Esophagus muscularis mucosa (tissue), 3 donors: ENCODE results near the gene GNLY.

Source experiments
- CTCF ChIP-seq, 3 experiments: fragments of 200-600 bp in 2 of 3; fragments of 450-650 bp in 1 of 3; sonication (generic) in 2 of 3; IDR thresholded peaks; one replicate each; pipeline ENCODE4 v1.5.1; 2017 to 2019; ENCODE audit warnings: antibody characterized with exemption in 3 of 3, mild to moderate bottlenecking in 2 of 3, moderate library complexity in 1 of 3
- POLR2A ChIP-seq: fragments of 450-650 bp; IDR thresholded peaks from one replicate; pipeline ENCODE4 v1.6.1; 2017; ENCODE audit warnings: antibody characterized with exemption, moderate library complexity, mild to moderate bottlenecking, low read depth

DNA sequence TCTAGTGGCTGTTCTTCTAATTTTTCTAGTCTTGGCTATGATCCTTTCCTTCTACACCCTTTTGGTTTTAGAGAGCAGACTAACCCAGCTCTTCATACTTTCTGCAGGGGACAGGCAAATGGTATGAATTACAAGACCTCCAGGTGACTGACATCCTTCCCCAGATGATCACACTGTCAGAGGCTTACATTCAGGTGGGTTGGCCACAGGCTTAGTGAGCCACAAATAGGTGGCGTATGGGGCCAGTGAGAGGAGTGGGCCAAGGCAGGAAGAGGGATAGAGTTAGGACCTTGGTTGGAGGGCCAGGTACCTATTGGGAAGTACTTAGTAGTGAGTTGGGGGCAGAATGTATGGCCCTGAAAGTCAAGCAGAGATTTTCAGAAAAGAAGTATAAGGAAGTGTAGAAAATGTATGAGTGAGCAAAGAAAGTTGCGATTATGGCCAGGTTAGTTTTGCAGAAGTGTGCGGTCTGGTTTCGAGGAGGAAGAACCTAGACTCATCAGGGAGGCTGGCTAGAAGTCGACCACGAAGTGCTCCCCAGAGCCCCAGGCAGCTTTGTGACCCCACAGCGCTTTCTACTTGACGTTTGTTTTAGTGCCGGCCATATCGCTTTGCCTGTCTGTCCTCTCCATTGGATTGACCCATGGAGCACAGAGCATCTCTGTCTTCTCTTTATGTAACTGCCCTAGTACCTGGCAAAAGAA, 46.2 kb upstream of the GNLY start:
- TF ChIP-seq POLR2A (no peak), CTCF (IDR thresholded peaks at IDR 0.05) (no peak)
